Psoas muscle (tissue), 8 donors: ENCODE results near the gene ABITRAM. TPM values are rescaled to one million over a fixed set of nuclear protein-coding genes. Genes with fewer than 3 reads are reported as not detected.
"Not testable (repeated sequence)": the region's sequence is repeated elsewhere in the genome, so short reads cannot be mapped to it uniquely, and the experiment has no call there.

Experiments used
- ATAC-seq, 4 donors: fragments of 200-7000 bp; cut with Tn5 transposase; one replicate each; pipeline ENCODE4 v1.9.1; 2020; ENCODE audit warnings: moderate library complexity in 3 of 4, mild to moderate bottlenecking in 2 of 4
- DNase-seq, 2 donors: peaks; one replicate each; pipeline ENCODE4 v3.0.0-alpha.2; 2020
- H3K27ac ChIP-seq: fragments of 200-600 bp; one replicate; pipeline ENCODE4 v1.8.0; 2022
- H3K27me3 ChIP-seq, 3 donors: fragments of 200-600 bp in 1 of 3; one replicate each; pipeline versions ENCODE4 v1.6.1 to v1.8.0; 2013 to 2022; ENCODE audit warnings: low read length in 2 of 3, mild to moderate bottlenecking in 2 of 3, moderate library complexity in 1 of 3; ENCODE audit not compliant: insufficient read depth in 3 of 3
- H3K36me3 ChIP-seq, 2 donors: fragments of 200-600 bp in 1 of 2; one replicate each; pipeline versions ENCODE4 v1.6.1 to v1.8.0; 2013 to 2022; ENCODE audit warnings: low read depth in 1 of 2, mild to moderate bottlenecking in 1 of 2, moderate library complexity in 1 of 2; ENCODE audit not compliant: insufficient read depth in 1 of 2
- H3K4me1 ChIP-seq: fragments of 200-600 bp; one replicate; pipeline ENCODE4 v1.8.0; 2022
- H3K4me3 ChIP-seq: fragments of 200-600 bp; one replicate; pipeline ENCODE4 v1.8.0; 2022; ENCODE audit warnings: mild to moderate bottlenecking
- H3K9me3 ChIP-seq: fragments of 200-600 bp; one replicate; pipeline ENCODE4 v1.8.0; 2022
- WGBS, 3 donors: extraction: QIAGEN DNeasy Blood & Tissue Kit; methylation state at CpG; one replicate each; pipeline versions ENCODE4 v1.1.6 to v1.1.7; 2013; 5-methylcytosine and 5-hydroxymethylcytosine counted together
- intact Hi-C, 2 donors: fragments of 100-400 bp; cut with DNase I; formaldehyde crosslinking; loops; one replicate each; pipeline versions ENCODE4 v1.11.0 to v1.14.2; 2022
- polyA plus RNA-seq, 3 donors: library from polyadenylated mRNA; stranded (reverse); fragments of 200-250 nt; gene quantifications; one replicate each; pipeline ENCODE4 v1.2.3, GENCODE V29; 2013
- total RNA-seq, 4 donors: library from RNA; stranded (reverse); fragmentation: NEBNext Ultra II Directional in 2 of 4; extraction: Animal tissue kit (Norgen Biotek cat#: 25700) in 2 of 4; gene quantifications; one replicate each; pipeline versions ENCODE4 v1.2.1 to v1.2.4, GENCODE V29; 2021 to 2023
- TF ChIP-seq, protein P1 (sequence below): fragments of 200-600 bp; IDR thresholded peaks from one replicate; pipeline ENCODE4 v1.8.0; 2022; ENCODE audit warnings: antibody characterized with exemption
- donor health status: healthy with polysubstance abuse.
- donor health status: DM: no; HTN: no; CAD: no; lungs with moderate emphysema.
- donor health status: Bipolar disorder and iron deficiency.
- donor health status: healthy.
- donor health status: DM: yes; HTN: yes; CAD: no.
- donor health status: DM: no; HTN: no; CAD: no.
- donor health status: DM: no; HTN: no; CAD: no.
- donor health status: DM: yes; HTN: yes; CAD: no.

The ABITRAM gene
- total and polyA plus RNA-seq, 7 donors: 7.6 to 37.9 (median 14.1) TPM

DNA sequence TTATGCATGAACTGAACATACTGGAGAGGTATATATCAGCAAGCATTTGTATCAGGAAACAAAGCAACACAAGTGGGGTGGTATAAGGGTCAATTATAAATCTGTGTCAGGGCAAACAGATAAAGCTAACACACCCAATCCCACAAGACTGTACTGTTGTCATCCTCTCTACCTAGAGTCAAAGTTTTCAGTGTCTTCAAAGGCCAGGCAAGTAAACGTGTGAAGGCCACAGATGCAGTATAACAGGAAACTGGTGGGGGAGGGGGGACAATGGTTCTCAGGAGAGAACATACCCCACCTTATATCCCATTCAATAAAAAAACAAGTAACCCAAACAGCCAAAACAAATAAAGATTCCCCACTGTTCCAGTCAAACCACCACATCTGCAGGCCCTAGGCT lies 22.4 kb upstream of the ABITRAM start:
- no peak for DNase-seq
- H3K36me3 ChIP-seq: peaks cover 13 to 100% of the 10 kb centered on the region in 2 donors
- TF ChIP-seq, protein P1, sequence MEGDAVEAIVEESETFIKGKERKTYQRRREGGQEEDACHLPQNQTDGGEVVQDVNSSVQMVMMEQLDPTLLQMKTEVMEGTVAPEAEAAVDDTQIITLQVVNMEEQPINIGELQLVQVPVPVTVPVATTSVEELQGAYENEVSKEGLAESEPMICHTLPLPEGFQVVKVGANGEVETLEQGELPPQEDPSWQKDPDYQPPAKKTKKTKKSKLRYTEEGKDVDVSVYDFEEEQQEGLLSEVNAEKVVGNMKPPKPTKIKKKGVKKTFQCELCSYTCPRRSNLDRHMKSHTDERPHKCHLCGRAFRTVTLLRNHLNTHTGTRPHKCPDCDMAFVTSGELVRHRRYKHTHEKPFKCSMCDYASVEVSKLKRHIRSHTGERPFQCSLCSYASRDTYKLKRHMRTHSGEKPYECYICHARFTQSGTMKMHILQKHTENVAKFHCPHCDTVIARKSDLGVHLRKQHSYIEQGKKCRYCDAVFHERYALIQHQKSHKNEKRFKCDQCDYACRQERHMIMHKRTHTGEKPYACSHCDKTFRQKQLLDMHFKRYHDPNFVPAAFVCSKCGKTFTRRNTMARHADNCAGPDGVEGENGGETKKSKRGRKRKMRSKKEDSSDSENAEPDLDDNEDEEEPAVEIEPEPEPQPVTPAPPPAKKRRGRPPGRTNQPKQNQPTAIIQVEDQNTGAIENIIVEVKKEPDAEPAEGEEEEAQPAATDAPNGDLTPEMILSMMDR: no peak
- H3K9me3 ChIP-seq: no peaks in the 10 kb centered on the region
- H3K27me3 ChIP-seq: no peaks in the 10 kb centered on the region
- no peak overlapping the region for H3K27ac ChIP-seq
- intact Hi-C loops: no loop called here
- H3K4me1 ChIP-seq: no peaks in the 10 kb centered on the region
- 33 to 59% (median 46%) methylated on average over 1 of the region's 1 CpG for WGBS, 3 donors
- no peak for ATAC-seq
- no peak overlapping the region for H3K4me3 ChIP-seq

DNA sequence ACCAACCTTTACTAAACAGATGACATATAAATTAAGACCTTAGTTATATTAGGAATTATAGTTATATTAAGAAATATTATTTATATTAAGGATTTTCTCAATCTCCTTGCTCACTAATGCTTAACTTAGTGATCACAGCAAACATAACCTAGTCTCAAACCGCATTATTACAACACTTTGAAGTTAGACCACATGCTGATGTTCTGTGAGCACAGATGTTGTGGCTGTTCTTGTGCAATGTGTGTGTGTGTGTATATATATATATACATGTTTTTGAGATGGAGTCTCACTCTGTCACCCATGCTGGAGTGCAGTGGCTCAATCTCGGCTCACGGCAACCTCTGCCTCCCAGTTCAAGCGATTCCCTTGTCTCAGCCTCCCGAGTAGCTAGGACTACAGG lies 20.8 kb upstream of the ABITRAM start:
- intact Hi-C loops: no loop called here
- WGBS, 3 donors: 96 to 97% (median 97%) methylated on average over 5 of the region's 5 CpGs
- Histone ChIP-seq H3K4me3 (no peak overlapping the region), H3K27ac (no peak overlapping the region), H3K27me3 (no peaks in the 10 kb centered on the region), H3K9me3 (no peaks in the 10 kb centered on the region), H3K4me1 (no peaks in the 10 kb centered on the region), H3K36me3 (peaks cover 9 to 100% of the 10 kb centered on the region in 2 donors)
- DNase-seq (no peak), ATAC-seq (no peak)
- TF ChIP-seq, protein P1: no peak

DNA sequence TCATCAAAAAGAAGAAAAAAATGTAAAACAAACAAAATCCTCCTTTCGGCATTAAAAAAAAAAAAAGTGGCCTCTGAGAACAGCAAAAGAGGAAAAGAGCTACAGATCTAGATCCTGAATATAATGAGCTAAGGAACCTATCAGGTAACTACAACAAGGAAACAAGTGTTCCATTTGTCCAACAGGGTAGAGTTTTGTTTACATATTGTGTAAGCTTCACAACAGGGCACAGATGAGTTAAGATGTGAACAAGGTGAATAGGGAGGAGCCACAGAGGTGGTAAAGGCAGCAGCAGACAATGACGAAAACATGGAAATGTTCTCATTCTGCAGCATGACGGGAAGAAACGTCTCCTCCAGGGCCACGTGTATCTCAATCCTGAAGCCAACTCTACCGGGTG lies 14.7 kb upstream of the ABITRAM start:
- WGBS, 3 donors: 85 to 93% (median 89%) methylated on average over 6 of the region's 6 CpGs
- DNase-seq: no peak
- TF ChIP-seq, protein P1: no peak
- peaks cover 11 to 99% of the 10 kb centered on the region in 2 donors for H3K36me3 ChIP-seq
- intact Hi-C loops: no loop called here
- no peaks in the 10 kb centered on the region for H3K9me3 ChIP-seq
- no peaks in the 10 kb centered on the region for H3K27me3 ChIP-seq
- H3K27ac ChIP-seq: no peak overlapping the region
- ATAC-seq: no peak
- H3K4me1 ChIP-seq: no peaks in the 10 kb centered on the region
- no peak overlapping the region for H3K4me3 ChIP-seq

DNA sequence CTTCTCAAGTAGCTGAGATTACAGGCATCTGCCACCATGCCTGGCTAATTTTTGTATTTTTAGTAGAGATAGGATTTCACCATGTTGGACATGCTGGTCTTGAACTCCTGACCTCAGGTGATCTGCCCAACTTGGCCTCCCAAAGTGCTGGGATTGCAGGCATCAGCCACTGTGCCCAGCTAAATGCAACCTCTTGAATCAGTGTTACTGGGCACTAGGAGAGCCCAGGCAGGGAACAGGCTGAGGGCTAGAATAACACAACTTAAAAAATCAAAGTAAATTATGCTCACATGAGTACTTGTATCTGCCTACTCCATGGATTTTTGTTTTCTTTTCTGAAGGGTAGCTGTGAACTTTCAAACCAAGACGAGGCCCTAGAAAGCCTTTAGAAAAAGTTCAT lies 13.8 kb upstream of the ABITRAM start:
- not testable (repeated sequence) for DNase-seq, ATAC-seq, H3K27me3 ChIP-seq, H3K4me1 ChIP-seq, H3K4me3 ChIP-seq, H3K27ac ChIP-seq, H3K9me3 ChIP-seq
- peaks cover 14 to 99% of the 10 kb centered on the region in 2 donors for H3K36me3 ChIP-seq
- 90 to 95% (median 95%) methylated on average over 1 of the region's 1 CpG for WGBS, 3 donors
- intact Hi-C loops: loop anchor here in 1 of 2 donors (5.0 kb wide), 1 partner anchor 38 kb away; no protein-coding TSS in a partner anchor

DNA sequence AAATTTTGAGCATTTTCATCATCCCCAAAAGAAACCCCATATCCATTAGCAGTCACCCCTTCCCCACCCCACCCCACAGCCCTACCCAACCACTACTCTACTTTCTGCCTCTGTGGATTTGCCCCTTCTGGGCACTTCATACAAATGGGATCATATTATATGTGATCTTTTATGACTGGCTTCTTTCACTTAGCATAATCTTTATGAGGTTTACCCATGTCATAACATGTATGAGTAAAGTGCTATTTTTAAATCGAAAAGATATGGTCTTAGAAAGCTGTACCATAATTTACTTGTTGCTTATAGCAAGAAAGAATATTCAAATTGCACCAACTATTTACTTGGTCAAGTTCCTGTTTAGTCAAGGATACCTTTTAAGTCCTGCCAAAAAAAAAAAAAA lies 13.0 kb upstream of the ABITRAM start:
- intact Hi-C loops: loop anchor here in 1 of 2 donors (5.0 kb wide), 1 partner anchor 39 kb away; no protein-coding TSS in a partner anchor

More for the DNA sequence above, 13.0 kb upstream of the ABITRAM start:
- H3K36me3 ChIP-seq: peaks cover 12 to 99% of the 10 kb centered on the region in 2 donors
- TF ChIP-seq, protein P1: no peak
- H3K4me3 ChIP-seq: no peak overlapping the region
- DNase-seq (no peak), ATAC-seq (no peak)
- no peaks in the 10 kb centered on the region for H3K27me3 ChIP-seq
- H3K4me1 ChIP-seq: no peaks in the 10 kb centered on the region
- WGBS, 3 donors: 94 to 98% (median 95%) methylated on average over 1 of the region's 1 CpG
- H3K9me3 ChIP-seq: no peaks in the 10 kb centered on the region
- H3K27ac ChIP-seq: no peak overlapping the region
